ENCODE results near the gene TLN1.

TLN1 gene

GRCh38 chr9:35696520-35697215 lies 35.3 kb downstream of the TLN1 start:
- peak; percentile 75 for DNase-seq (ENCODE audit: low read depth)
- H3K4me3 ChIP-seq (ENCODE audit: low read depth, low read length): no peak overlapping the region
- TF ChIP-seq, protein P1, sequence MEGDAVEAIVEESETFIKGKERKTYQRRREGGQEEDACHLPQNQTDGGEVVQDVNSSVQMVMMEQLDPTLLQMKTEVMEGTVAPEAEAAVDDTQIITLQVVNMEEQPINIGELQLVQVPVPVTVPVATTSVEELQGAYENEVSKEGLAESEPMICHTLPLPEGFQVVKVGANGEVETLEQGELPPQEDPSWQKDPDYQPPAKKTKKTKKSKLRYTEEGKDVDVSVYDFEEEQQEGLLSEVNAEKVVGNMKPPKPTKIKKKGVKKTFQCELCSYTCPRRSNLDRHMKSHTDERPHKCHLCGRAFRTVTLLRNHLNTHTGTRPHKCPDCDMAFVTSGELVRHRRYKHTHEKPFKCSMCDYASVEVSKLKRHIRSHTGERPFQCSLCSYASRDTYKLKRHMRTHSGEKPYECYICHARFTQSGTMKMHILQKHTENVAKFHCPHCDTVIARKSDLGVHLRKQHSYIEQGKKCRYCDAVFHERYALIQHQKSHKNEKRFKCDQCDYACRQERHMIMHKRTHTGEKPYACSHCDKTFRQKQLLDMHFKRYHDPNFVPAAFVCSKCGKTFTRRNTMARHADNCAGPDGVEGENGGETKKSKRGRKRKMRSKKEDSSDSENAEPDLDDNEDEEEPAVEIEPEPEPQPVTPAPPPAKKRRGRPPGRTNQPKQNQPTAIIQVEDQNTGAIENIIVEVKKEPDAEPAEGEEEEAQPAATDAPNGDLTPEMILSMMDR (IDR thresholded peaks at IDR 0.05; ENCODE audit: insufficient read depth, low read depth, low read length, missing control alignments): peak; percentile 93

GRCh38 chr9:35695943-35696401 lies 36.0 kb downstream of the TLN1 start:
- TF ChIP-seq, protein P1 (IDR thresholded peaks at IDR 0.05; ENCODE audit: insufficient read depth, low read depth, low read length, missing control alignments): no peak
- DNase-seq (ENCODE audit: low read depth): no peak

GRCh38 chr9:35691757-35692301 lies 40.2 kb downstream of the TLN1 start:
- H3K4me3 ChIP-seq (ENCODE audit: low read depth, low read length): no peak overlapping the region
- DNase-seq (ENCODE audit: low read depth): no peak
- TF ChIP-seq, protein P1 (IDR thresholded peaks at IDR 0.05; ENCODE audit: insufficient read depth, low read depth, low read length, missing control alignments): no peak

More at GRCh38 chr9:35695943-35696401, 36.0 kb downstream of the TLN1 start:
- no peak overlapping the region for H3K4me3 ChIP-seq (ENCODE audit: low read depth, low read length)

- peak overlapping the region; percentile 59 for H3K4me3 ChIP-seq (ENCODE audit: low read depth, low read length)
- DNase-seq (ENCODE audit: low read depth): no peak
- TF ChIP-seq, protein P1 (IDR thresholded peaks at IDR 0.05; ENCODE audit: insufficient read depth, low read depth, low read length, missing control alignments): no peak
Observed at GRCh38 chr9:35691334-35691650, 40.7 kb downstream of the TLN1 start.

GRCh38 chr9:35690614-35691333 lies 41.2 kb downstream of the TLN1 start:
- peak overlapping the region; percentile 59 for H3K4me3 ChIP-seq (ENCODE audit: low read depth, low read length)
- DNase-seq (ENCODE audit: low read depth): peak; percentile 13
- TF ChIP-seq, protein P1 (IDR thresholded peaks at IDR 0.05; ENCODE audit: insufficient read depth, low read depth, low read length, missing control alignments): no peak

DNA sequence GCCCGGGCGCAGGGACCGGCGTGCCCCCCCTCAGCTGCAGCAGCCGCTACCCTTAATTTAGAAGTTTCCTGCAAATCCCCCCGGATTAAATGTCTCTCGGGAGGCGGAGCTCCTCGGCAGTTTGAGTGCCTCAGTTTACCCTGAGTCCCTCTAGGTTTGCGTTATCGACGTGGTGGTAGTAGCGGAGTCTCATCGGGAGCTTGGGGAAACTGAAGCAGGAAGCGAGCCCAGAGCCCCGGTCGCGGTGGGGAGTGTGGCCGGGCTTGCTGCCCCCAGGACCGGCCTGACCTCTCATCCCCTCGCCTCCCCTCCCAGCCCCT lies 41.7 kb downstream of the TLN1 start:
- TF ChIP-seq, protein P1 (IDR thresholded peaks at IDR 0.05; ENCODE audit: insufficient read depth, low read depth, low read length, missing control alignments): no peak
- H3K4me3 ChIP-seq (ENCODE audit: low read depth, low read length): peak overlapping the region; percentile 59
- DNase-seq (ENCODE audit: low read depth): peak; percentile 26

Measured in GM12865 (cell line).